GM19467 (cell line): ENCODE data around the gene TLCD1.

Experiments used
- ATAC-seq: cut with Tn5 transposase; IDR thresholded peaks from one replicate; pipeline ENCODE4 v1.9.1; 2021; ENCODE audit warnings: mild to moderate bottlenecking, moderate library complexity; ENCODE audit not compliant: unreplicated experiment

Gene TLCD1

GRCh38 chr17:28726226-28726626 is at the start of gene TLCD1:
TSS of gene TLCD1 (minus strand) at chr17:28726233. CDS start at chr17:28726097, 136 bp downstream.
- ATAC-seq = no peak

- ATAC-seq = no peak
Observed at GRCh38 chr17:28774206-28774605, 48.2 kb upstream of the TLCD1 start.

- ATAC-seq = no peak
Observed at GRCh38 chr17:28773736-28774135, 47.7 kb upstream of the TLCD1 start.

GRCh38 chr17:28765038-28765437 is 39.0 kb upstream of the TLCD1 start:
- no peak for ATAC-seq

- no peak for ATAC-seq
Observed at GRCh38 chr17:28763804-28764266, 37.8 kb upstream of the TLCD1 start.

- peak; percentile 49 for ATAC-seq
Observed at GRCh38 chr17:28763137-28763799, 37.2 kb upstream of the TLCD1 start.

GRCh38 chr17:28760601-28761562 is 34.8 kb upstream of the TLCD1 start:
- ATAC-seq = no peak

- no peak for ATAC-seq
Observed at GRCh38 chr17:28759256-28759865, 33.3 kb upstream of the TLCD1 start.

GRCh38 chr17:28758411-28759121 is 32.5 kb upstream of the TLCD1 start:
- no peak for ATAC-seq

- no peak for ATAC-seq
Observed at GRCh38 chr17:28756049-28756804, 30.2 kb upstream of the TLCD1 start.

- ATAC-seq = no peak
Observed at GRCh38 chr17:28755486-28755885, 29.5 kb upstream of the TLCD1 start.

- no peak for ATAC-seq
Observed at GRCh38 chr17:28751600-28752366, 25.8 kb upstream of the TLCD1 start.

- peak; percentile 58 for ATAC-seq
Observed at GRCh38 chr17:28750178-28751047, 24.4 kb upstream of the TLCD1 start.

- ATAC-seq = no peak
Observed at GRCh38 chr17:28749516-28750177, 23.6 kb upstream of the TLCD1 start.

GRCh38 chr17:28748852-28749515 is 23.0 kb upstream of the TLCD1 start:
- ATAC-seq = no peak

GRCh38 chr17:28747801-28748750 is 22.0 kb upstream of the TLCD1 start:
- no peak for ATAC-seq
